HG02885 (cell line): Measurements from ENCODE around the gene WDPCP.
"Not testable (repeated sequence)": the region's sequence is repeated elsewhere in the genome, so short reads cannot be mapped to it uniquely, and the experiment has no call there.

Experiments
- ATAC-seq: cut with Tn5 transposase; IDR thresholded peaks from one replicate; pipeline ENCODE4 v1.9.1; 2021; ENCODE audit warnings: mild to moderate bottlenecking; ENCODE audit not compliant: unreplicated experiment, poor library complexity

Gene WDPCP

GRCh38 chr2:63469313-63469712, 119.0 kb downstream of the WDPCP start:
- not testable (repeated sequence) for ATAC-seq

DNA sequence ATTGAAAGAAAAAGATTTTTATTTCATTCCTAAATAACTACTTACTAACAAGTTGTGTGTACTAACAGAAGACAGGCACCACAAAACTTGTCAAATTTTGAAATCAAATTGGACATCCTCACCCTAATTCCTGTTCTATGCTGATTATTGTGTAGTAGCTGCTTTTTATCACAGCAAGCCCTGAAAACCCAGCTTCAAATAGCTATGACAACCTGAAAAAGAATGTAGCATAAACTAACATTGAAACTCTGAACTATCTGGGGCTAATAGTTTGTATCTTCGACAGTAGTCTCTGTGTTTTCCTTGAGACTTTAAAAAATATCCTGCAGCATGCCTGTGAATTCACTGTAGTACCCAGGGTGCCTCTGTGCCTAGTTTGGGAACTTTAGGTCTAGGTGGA, 122.6 kb downstream of the WDPCP start:
- no peak for ATAC-seq

DNA sequence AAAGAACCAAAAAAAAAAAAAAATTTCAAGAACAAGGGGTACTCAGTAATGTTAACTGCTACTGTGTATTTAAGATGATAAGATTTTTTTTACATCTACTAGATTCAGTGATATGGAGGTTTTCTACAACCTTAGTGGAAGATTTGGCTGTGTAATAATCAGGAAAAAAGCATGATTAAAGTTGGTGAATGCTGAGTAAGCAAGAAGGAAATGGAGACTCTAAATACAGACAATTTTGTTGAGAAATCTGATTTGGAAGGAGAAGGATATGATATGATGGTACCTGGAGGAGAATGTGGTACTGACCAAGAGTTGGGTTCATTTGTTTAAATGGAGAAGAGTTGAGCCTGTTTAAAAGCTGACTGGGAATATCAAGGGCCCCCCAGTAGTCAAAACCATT, 125.1 kb downstream of the WDPCP start:
- ATAC-seq = no peak

DNA sequence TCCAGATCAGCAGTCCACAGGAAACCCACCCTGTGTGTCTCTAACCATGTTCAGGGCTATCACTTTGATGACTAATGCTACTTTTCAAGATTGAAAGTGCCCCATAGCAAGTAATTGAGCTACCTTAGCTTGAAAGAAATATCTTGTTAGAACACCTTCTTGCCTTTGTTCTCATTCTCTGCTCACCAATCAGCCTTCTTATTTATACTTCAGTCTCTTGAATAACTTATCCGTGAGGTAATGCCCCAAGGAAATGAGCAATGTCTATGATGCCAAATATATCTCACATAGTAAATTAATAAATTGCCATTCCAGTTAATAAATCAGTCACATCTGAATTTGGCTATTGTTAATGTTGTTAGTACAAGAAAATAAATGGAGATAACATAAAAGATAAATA, 141.6 kb downstream of the WDPCP start:
- no peak for ATAC-seq

GRCh38 chr2:63444565-63445288, 143.6 kb downstream of the WDPCP start:
- ATAC-seq = peak; percentile 61

DNA sequence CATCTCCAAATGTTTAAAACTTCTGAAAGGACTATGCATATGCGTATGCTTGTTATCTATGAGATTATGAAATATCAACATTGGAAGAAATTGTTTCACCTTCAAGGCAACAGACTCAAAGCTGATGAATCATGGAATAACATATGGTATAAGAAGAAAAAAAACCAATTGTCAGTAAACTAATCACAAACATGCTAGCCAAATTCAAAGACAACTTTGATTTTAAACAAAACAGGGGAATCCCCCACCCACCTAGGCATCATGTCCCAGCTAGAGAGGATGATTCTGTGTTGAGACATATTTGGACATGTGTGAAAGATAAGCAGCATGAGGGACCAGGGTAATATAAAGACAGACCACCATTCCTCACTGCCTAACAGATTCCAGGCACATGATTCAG, 147.7 kb downstream of the WDPCP start:
- no peak for ATAC-seq

DNA sequence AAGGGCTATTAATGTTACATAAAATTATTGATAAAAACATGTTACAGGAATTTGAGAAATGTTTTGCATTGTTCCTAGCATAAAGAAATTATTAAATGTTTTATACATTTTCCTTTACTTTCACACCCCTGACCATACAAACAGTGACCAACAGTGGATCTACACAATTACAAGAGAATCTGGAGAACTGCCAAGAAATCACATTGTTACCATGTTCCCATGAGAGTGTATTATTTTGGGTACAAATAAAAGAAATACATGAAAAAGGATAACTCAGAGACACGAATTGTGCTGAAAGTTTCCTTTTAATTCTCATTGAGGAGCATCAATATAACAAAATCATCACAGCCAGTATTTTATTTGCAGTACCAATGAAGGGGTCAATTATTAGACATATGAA, 150.1 kb downstream of the WDPCP start:
- no peak for ATAC-seq

- no peak for ATAC-seq
These were observed 151.8 kb downstream of the WDPCP start for GRCh38 chr2:63436488-63436887.

DNA sequence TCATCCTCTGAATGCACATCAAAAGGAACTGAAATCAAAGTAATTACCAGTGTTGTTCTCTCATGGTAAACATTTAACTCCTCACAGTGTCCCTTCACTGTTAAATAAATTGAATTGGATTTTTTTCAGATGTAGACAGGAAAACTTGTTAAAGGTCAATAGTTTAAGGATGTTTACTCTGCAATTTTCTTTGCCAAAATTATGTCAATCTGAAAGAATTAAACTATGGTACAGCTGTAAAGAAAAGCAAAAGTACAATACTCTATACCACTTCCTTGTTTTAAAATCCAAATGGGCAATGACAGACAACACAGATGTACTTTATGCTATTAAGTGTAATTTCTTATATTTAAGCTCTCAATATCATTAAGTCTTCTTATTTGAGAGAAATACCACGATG, 153.2 kb downstream of the WDPCP start:
- ATAC-seq = no peak

GRCh38 chr2:63434024-63435001, 154.0 kb downstream of the WDPCP start:
- ATAC-seq = no peak

GRCh38 chr2:63432373-63432772, 155.9 kb downstream of the WDPCP start:
- ATAC-seq = no peak

- no peak for ATAC-seq
These were observed 162.7 kb downstream of the WDPCP start for GRCh38 chr2:63425606-63426005.

- no peak for ATAC-seq
These were observed 163.2 kb downstream of the WDPCP start for GRCh38 chr2:63425079-63425416.

DNA sequence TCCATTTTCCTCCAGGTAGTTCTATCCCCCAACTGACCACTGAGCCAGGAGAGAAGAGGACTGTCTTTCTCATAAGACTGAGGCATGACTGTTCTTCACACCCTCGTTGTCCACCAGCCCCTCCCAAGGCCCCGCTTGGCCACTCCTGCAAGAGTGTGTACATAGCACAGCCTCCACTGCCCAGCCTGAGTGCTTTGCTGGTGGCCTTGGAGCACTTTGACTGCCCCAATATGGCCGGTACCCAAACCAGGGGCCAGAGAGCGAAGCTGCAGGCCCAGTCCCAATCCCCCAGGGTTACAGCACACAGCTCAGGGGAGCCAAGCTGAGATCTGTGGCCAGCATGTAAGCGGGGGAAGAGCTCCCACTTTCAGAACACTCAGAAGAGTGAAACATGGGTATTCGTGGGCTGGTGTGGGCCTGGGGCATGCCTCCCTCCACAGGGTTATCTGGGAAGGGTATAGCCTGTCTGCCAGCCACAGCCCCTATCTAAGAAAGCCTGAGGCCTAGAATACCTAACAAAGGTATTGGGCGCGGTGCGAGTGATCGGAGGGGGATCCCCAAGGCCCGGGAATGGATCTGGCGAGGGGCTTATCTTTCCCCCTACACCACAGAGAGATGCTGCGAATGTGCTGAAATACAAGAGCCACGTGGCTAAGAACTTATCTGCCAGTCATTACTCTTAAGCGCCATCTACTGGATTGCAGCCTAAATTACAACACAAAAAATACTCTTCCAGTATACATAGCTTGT, 163.8 kb downstream of the WDPCP start:
- ATAC-seq = peak; percentile 94

DNA sequence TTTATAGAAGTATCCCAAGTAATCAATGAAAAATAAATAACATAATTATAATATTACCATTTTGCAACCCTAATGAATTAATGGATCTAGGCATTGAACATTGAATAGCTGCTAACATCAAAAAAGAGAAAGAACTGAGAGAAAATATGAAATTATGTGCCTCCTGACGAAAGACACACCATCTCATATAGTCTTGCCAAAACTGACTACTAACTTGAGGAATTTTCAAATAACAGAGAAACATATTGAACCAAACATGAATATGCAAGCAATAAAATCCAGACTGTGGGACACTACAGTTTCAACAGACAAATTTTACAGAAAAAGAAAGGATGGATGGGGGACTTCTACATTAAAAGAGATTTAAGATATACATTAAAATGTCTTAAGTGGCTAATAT, 165.7 kb downstream of the WDPCP start:
- ATAC-seq = no peak

- ATAC-seq = no peak
These were observed 179.7 kb downstream of the WDPCP start for GRCh38 chr2:63408530-63408929.

DNA sequence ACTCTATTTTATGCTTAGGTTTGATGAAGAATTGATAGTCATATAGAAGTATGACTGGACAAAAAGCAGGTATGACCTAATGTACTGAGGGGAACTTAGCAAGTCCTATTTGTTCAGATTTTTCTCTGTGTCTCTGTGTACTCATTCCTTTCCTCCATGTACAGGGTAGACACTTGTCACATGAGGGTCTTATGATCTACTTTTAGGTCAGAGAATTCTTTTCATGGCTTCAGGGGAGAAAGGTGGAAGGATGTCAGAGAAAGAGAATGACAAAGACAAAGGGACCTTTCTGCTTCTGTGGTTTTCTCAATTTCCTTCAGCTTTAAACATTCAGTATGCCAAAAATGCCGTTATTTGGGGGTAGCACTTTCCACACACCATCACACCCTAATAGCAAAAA, 181.6 kb downstream of the WDPCP start:
- no peak for ATAC-seq

GRCh38 chr2:63403820-63404219, 184.5 kb downstream of the WDPCP start:
- ATAC-seq = no peak

DNA sequence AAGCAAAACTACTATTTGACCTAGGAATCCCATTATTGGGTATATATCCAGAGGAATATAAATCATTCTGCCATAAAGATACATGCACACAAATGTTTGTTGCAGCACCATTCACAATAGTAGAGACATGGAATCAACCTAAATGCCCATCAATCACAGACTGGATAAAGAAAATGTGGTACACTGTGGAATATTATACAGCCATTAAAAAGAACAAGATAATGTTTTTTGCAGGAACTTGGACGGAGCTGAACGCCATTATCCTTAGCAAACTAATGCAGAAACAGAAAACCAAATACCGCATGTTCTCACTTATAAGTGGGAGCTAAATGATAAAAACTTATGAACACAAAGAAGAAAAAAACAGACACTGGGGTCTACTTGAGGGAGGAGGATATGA, 185.4 kb downstream of the WDPCP start:
- not testable (repeated sequence) for ATAC-seq

- ATAC-seq = no peak
These were observed 189.1 kb downstream of the WDPCP start for GRCh38 chr2:63399156-63399555.

DNA sequence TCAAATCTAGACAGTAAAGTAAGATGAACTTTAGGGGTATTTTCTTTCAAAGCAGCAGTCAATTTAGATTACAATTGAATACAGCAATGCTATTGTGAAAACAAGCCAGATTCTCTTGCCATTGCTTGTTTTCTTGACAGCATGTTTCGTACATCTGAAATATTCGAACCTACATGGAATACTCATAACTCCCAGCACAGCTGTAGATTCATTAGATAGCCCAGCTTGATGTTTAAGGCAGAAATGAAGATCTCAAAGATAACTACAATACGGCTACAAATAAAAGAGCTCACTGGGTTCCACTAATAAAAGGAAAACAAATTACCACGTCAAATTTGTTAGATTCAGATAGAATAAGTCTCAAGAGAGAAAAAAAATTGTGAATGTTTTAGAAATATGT, 208.8 kb downstream of the WDPCP start:
- ATAC-seq = no peak
